ENCODE measurements around the gene PTTG2.
"Not testable (repeated sequence)": the region's sequence is repeated elsewhere in the genome, so short reads cannot be mapped to it uniquely, and the experiment has no call there.

Gene PTTG2

DNA sequence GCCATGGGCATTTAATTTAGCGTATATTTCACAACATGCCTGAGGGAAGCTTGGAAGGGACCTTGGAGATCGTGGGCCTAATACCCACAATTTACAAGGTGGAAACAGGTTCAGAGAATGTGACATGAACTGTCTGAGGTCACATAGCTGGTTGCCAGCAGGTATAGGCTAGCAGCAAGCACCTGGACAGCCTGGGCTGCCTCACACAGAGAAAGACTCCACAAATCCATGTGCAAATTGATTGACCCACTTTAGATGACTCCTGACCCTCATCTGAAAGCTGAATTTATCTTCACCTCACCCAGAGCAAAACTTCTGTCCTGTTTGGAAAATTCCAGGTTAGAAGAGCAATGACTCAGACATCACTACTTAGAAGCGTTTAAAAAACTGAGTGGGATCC is 5.8 kb downstream of the PTTG2 start:
- no peak for DNase-seq (ENCODE audit: extremely low spot score)
- CTCF ChIA-PET: no interaction called here
- POLR2A ChIA-PET: no interaction called here
- TF ChIP-seq PKNOX1 (IDR thresholded peaks at IDR 0.05): no peak
- no peak for TF ChIP-seq HDGF (IDR thresholded peaks at IDR 0.05; ENCODE audit: borderline replicate concordance)
- TF ChIP-seq SUZ12 (IDR thresholded peaks at IDR 0.05): no peak
- no peak for TF ChIP-seq ARNT (IDR thresholded peaks at IDR 0.05)
- TF ChIP-seq ELF4 (IDR thresholded peaks at IDR 0.05): no peak
- TF ChIP-seq L3MBTL2 (conservative IDR thresholded peaks at IDR 0.05): no peak
- no peak for TF ChIP-seq ZNF384 (IDR thresholded peaks at IDR 0.05)
- TF ChIP-seq SP1 (IDR thresholded peaks at IDR 0.05): no peak
- no peak for TF ChIP-seq TARDBP (IDR thresholded peaks at IDR 0.05)
- TF ChIP-seq CTBP1 (IDR thresholded peaks at IDR 0.05; ENCODE audit: borderline replicate concordance): no peak
- TF ChIP-seq NFRKB (IDR thresholded peaks at IDR 0.05): no peak
- no peak for TF ChIP-seq FOXK2 (IDR thresholded peaks at IDR 0.05)
- TF ChIP-seq LEF1 (IDR thresholded peaks at IDR 0.05; ENCODE audit: borderline replicate concordance): no peak
- TF ChIP-seq FOXM1 (IDR thresholded peaks at IDR 0.05; ENCODE audit: borderline replicate concordance): no peak
- TF ChIP-seq BHLHE40 (IDR thresholded peaks at IDR 0.05; ENCODE audit: borderline replicate concordance): no peak
- no peak for TF ChIP-seq FOXA1 (IDR thresholded peaks at IDR 0.05)

DNA sequence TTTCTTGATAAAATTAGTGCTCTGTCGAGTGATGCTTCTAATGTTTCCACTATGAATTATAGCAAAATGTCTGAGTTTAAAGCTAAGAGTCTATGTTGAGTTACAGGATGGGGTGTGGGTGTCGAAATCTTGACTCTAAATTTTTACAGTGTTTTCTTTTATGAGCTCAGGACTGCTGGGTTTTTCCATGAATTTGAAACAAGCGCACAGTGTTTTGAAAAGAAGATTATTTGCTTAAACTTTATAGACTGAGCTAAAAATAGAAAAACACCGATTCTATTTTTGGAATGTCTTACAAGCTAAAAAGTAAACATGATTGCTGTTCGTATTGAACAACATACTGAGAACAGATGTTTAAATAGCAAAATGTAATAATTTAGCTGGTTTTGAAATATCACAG is 7.5 kb downstream of the PTTG2 start:
- ChIA-PET CTCF (interaction anchor here (0.6 to 1.2 kb wide), 2 partner anchors 77 to 169 kb away, joined by 3 read pairs; partner anchors contain the start of gene TBC1D1), POLR2A (interaction anchor here (0.9 to 1.7 kb wide), 3 partner anchors 9 to 141 kb away, joined by 3 to 6 read pairs (median 4); partner anchors contain the start of gene PGM2)
- DNase-seq (ENCODE audit: extremely low spot score): no peak
- TF ChIP-seq TARDBP (IDR thresholded peaks at IDR 0.05): no peak
- TF ChIP-seq PKNOX1 (IDR thresholded peaks at IDR 0.05): 0 out of 2 replicates have a peak, but pooled peaks have one; percentile 7

DNA sequence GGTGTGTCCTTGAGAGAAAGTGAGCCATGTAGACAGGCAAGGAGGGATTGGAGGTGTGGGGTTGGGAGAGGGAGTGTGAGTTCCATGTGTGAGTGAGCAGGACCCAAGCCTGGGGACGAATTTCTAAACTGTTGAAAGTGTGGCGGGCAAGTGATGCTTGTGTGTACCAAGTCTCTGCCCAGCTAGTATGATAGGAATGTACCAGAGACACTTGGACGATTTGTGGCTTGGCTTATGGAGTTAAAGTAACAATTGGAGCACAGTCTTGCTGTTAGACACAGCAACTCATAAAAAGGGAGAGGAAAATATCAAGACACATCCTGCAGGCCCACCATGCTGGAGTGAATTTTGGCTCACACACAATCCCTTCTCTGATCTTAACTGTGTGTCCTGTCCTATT is 8.5 kb downstream of the PTTG2 start:
- ChIA-PET CTCF (interaction anchor here (1.2 kb wide), 1 partner anchor 78 kb away, joined by 3 read pairs; the partner anchor contains the start of gene TBC1D1), POLR2A (no interaction called here)
- no peak for TF ChIP-seq FOXM1 (IDR thresholded peaks at IDR 0.05; ENCODE audit: borderline replicate concordance)
- no peak for TF ChIP-seq PKNOX1 (IDR thresholded peaks at IDR 0.05)
- TF ChIP-seq BHLHE40 (IDR thresholded peaks at IDR 0.05; ENCODE audit: borderline replicate concordance): no peak
- TF ChIP-seq NFRKB (IDR thresholded peaks at IDR 0.05): no peak
- no peak for TF ChIP-seq CTBP1 (IDR thresholded peaks at IDR 0.05; ENCODE audit: borderline replicate concordance)
- no peak for TF ChIP-seq SUZ12 (IDR thresholded peaks at IDR 0.05)
- no peak for TF ChIP-seq TARDBP (IDR thresholded peaks at IDR 0.05)
- no peak for TF ChIP-seq SP1 (IDR thresholded peaks at IDR 0.05)
- TF ChIP-seq ELF4 (IDR thresholded peaks at IDR 0.05): no peak
- no peak for TF ChIP-seq ARNT (IDR thresholded peaks at IDR 0.05)
- TF ChIP-seq HDGF (IDR thresholded peaks at IDR 0.05; ENCODE audit: borderline replicate concordance): no peak
- TF ChIP-seq FOXK2 (IDR thresholded peaks at IDR 0.05): no peak
- no peak for TF ChIP-seq L3MBTL2 (conservative IDR thresholded peaks at IDR 0.05)
- no peak for TF ChIP-seq FOXA1 (IDR thresholded peaks at IDR 0.05)
- no peak for DNase-seq (ENCODE audit: extremely low spot score)

GRCh38 chr4:37970702-37971101 is 10.5 kb downstream of the PTTG2 start:
- TF ChIP-seq BHLHE40 (IDR thresholded peaks at IDR 0.05; ENCODE audit: borderline replicate concordance) (no peak), SUZ12 (IDR thresholded peaks at IDR 0.05) (no peak), FOXK2 (IDR thresholded peaks at IDR 0.05) (no peak), TARDBP (IDR thresholded peaks at IDR 0.05) (no peak), ARNT (IDR thresholded peaks at IDR 0.05) (no peak), ELF4 (IDR thresholded peaks at IDR 0.05) (no peak), ZNF384 (IDR thresholded peaks at IDR 0.05) (no peak), NFRKB (IDR thresholded peaks at IDR 0.05) (no peak), SP1 (IDR thresholded peaks at IDR 0.05) (no peak), L3MBTL2 (conservative IDR thresholded peaks at IDR 0.05) (no peak), LEF1 (IDR thresholded peaks at IDR 0.05; ENCODE audit: borderline replicate concordance) (no peak), HDGF (IDR thresholded peaks at IDR 0.05; ENCODE audit: borderline replicate concordance) (no peak), FOXA1 (IDR thresholded peaks at IDR 0.05) (no peak)
- POLR2A ChIA-PET: no interaction called here
- no peak for DNase-seq (ENCODE audit: extremely low spot score)
- CTCF ChIA-PET: no interaction called here

DNA sequence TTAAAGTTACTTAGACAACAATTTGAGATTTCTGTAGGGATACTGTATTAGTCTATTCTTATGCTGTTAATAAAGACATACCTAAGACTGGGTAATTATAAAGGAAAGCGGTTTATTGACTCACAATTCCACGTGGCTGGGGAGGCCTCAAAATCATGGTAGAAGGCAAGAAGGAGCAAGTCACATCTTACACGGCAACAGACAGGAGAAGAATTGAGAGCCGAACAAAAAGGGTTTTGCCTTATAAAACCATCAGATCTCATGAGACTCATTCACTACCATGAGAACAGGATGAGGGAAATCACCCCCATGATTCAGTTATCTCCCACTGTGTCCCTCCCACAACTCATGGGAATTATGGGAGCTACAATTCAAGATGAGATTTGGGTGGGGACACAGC is 11.0 kb downstream of the PTTG2 start:
- ChIA-PET POLR2A (no interaction called here), CTCF (no interaction called here)
- DNase-seq (ENCODE audit: extremely low spot score): no peak
- no peak for TF ChIP-seq ZNF384 (IDR thresholded peaks at IDR 0.05)
- TF ChIP-seq ARNT (IDR thresholded peaks at IDR 0.05): no peak
- no peak for TF ChIP-seq CTBP1 (IDR thresholded peaks at IDR 0.05; ENCODE audit: borderline replicate concordance)
- TF ChIP-seq LEF1 (IDR thresholded peaks at IDR 0.05; ENCODE audit: borderline replicate concordance): no peak
- TF ChIP-seq L3MBTL2 (conservative IDR thresholded peaks at IDR 0.05): no peak
- no peak for TF ChIP-seq BHLHE40 (IDR thresholded peaks at IDR 0.05; ENCODE audit: borderline replicate concordance)
- TF ChIP-seq NFRKB (IDR thresholded peaks at IDR 0.05): no peak
- no peak for TF ChIP-seq PKNOX1 (IDR thresholded peaks at IDR 0.05)

- no peak for TF ChIP-seq FOXK2 (IDR thresholded peaks at IDR 0.05)
- TF ChIP-seq TARDBP (IDR thresholded peaks at IDR 0.05): no peak
- TF ChIP-seq BHLHE40 (IDR thresholded peaks at IDR 0.05; ENCODE audit: borderline replicate concordance): no peak
- TF ChIP-seq FOXM1 (IDR thresholded peaks at IDR 0.05; ENCODE audit: borderline replicate concordance): no peak
- no peak for TF ChIP-seq ZNF384 (IDR thresholded peaks at IDR 0.05)
- no peak for TF ChIP-seq SUZ12 (IDR thresholded peaks at IDR 0.05)
- TF ChIP-seq ELF4 (IDR thresholded peaks at IDR 0.05): no peak
- no peak for TF ChIP-seq HDGF (IDR thresholded peaks at IDR 0.05; ENCODE audit: borderline replicate concordance)
- no peak for TF ChIP-seq LEF1 (IDR thresholded peaks at IDR 0.05; ENCODE audit: borderline replicate concordance)
- TF ChIP-seq SP1 (IDR thresholded peaks at IDR 0.05): no peak
- TF ChIP-seq CTBP1 (IDR thresholded peaks at IDR 0.05; ENCODE audit: borderline replicate concordance): no peak
- no peak for TF ChIP-seq L3MBTL2 (conservative IDR thresholded peaks at IDR 0.05)
- TF ChIP-seq PKNOX1 (IDR thresholded peaks at IDR 0.05): no peak
- no peak for TF ChIP-seq NFRKB (IDR thresholded peaks at IDR 0.05)
- TF ChIP-seq FOXA1 (IDR thresholded peaks at IDR 0.05): no peak
- no peak for TF ChIP-seq ARNT (IDR thresholded peaks at IDR 0.05)
- CTCF ChIA-PET: no interaction called here
- POLR2A ChIA-PET: no interaction called here
- no peak for DNase-seq (ENCODE audit: extremely low spot score)
Observed at GRCh38 chr4:37973441-37973840, 13.2 kb downstream of the PTTG2 start.

DNA sequence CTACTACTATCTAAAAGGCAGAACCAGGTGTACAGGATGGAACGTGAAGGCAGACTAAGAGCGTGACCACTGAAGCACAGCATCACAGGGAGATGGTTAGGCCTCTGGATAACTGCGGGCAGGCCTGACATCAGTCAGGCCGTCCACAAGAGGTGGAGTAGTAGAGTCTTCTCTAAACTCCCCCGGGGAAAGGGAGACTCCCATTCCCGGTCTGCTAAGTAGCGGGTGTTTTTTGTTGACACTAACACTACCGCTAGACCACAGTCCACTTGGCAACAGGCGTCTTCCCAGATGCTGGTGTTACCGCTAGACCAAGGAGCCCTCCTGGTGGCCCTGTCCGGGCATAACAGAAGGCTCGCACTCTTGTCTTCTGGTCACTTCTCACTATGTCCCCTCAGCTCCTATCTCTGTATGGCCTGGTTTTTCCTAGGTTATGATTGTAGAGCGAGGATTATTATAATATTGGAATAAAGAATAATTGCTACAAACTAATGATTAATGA is 15.2 kb downstream of the PTTG2 start:
- DNase-seq (ENCODE audit: extremely low spot score): not testable (repeated sequence)
- POLR2A ChIA-PET: interaction anchor here (1.8 kb wide), 1 partner anchor 7 kb away, joined by 6 read pairs; no protein-coding TSS in a partner anchor
- CTCF ChIA-PET: interaction anchor here (0.7 kb wide), 1 partner anchor 565 kb away, joined by 3 read pairs; no protein-coding TSS in a partner anchor
